Activated naive CD8-positive, alpha-beta T cell treated with anti-CD3 and anti-CD28 coated beads, Interleukin-2, amount 50 U/mL, for 16 hours (primary cell): ENCODE data around the gene LRRC26.

Experiments
- DNase-seq: peaks from one replicate; pipeline ENCODE4 v3.0.0-alpha.2; 2020; ENCODE audit warnings: low read depth, low spot score

Gene LRRC26

DNA sequence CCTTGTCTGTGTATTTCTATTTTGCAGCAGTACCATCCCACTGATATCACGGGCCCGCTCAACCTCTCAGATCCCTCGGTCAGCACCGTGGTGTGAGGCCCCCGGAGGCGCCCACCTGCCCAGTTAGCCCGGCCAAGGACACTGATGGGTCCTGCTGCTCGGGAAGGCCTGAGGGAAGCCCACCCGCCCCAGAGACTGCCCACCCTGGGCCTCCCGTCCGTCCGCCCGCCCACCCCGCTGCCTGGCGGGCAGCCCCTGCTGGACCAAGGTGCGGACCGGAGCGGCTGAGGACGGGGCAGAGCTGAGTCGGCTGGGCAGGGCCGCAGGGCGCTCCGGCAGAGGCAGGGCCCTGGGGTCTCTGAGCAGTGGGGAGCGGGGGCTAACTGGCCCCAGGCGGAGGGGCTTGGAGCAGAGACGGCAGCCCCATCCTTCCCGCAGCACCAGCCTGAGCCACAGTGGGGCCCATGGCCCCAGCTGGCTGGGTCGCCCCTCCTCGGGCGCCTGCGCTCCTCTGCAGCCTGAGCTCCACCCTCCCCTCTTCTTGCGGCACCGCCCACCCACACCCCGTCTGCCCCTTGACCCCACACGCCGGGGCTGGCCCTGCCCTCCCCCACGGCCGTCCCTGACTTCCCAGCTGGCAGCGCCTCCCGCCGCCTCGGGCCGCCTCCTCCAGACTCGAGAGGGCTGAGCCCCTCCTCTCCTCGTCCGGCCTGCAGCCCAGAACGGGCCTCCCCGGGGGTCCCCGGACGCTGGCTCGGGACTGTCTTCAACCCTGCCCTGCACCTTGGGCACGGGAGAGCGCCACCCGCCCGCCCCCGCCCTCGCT is 1.9 kb downstream of the LRRC26 start:
- no peak for DNase-seq

DNA sequence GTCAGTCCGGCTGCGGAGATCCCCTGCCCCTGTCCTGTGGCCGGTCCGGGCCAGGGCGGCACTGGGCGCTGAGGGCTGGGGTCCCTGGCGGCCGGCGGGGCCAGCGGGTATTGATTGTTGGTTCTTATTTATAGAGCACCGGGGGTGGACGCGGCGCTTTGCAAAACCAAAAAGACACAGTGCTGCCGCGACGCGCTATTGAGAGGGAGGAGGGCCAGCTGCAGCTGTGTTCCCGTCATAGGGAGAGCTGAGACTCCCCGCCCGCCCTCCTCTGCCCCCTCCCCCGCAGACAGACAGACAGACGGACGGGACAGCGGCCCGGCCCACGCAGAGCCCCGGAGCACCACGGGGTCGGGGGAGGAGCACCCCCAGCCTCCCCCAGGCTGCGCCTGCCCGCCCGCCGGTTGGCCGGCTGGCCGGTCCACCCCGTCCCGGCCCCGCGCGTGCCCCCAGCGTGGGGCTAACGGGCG is 2.5 kb downstream of the LRRC26 start:
- no peak for DNase-seq

DNA sequence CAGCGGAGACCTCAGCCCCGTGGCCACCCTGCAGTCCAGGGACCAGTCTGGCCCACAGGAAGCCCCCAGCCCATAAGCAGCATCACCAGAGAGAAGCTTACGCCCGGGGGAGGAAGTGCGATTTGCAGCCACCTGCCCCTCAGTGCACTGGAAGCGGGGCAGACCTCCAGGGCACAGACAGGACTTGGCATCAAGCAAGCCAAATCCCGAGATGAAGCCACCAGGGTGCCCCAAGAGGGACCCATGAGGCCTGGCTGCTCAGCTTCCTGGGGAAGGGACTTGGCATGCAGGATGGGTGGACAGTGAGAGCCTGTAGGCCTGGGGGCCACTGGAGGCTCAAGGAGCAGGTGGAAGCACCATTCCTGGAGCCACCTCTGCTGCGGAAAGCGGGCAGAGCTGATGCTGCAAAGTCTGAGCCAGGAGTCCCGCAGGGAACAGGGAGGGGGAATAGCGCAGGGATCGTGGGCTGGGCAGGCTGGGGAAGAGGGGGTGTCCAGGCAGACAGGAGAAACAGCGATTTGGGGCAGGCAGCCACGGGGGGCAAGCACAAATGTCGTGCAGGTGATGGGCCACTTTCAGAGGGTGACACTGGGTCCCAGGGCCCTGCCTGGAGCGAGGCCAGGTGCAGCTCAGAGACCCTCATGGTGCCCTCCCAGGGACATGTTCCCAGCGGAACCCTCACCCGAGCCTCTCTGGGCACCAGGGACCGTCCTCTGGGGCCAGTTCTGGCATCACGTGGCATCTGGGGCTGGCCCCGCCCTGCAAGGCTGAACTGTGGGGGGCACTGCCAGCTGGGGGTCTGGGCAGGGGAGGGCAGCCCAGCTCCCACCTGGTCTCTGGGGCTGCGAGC is 3.2 kb downstream of the LRRC26 start:
- no peak for DNase-seq

DNA sequence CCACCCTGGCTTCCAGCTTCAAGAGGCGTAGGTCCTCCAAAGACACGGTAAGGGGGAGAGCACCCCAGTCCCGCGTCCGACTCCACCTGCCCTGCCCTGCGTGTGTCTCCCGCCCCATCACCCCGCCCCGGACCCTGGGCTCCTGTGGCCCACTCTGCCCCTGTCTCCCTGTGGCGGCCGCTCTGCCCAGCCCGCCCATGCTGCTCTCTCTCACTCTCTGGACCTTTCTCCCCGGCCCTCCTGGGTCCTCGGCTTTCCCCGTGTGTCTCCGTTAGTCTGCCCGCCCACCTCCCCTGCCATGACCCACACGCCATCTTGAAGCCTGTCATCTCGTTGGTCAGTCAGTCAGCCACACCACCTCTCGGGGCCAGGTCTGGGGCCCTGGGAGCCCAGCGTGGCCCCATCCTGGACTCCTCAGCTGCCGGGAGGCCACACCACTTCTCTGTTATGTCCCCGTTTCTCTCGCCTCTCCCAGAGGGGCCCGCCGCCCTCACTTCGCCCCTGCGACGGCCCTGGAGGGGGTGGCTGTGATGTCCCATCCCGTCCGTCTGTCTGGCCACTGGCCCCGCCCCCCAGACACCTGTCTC is 4.5 kb downstream of the LRRC26 start:
- no peak for DNase-seq

DNA sequence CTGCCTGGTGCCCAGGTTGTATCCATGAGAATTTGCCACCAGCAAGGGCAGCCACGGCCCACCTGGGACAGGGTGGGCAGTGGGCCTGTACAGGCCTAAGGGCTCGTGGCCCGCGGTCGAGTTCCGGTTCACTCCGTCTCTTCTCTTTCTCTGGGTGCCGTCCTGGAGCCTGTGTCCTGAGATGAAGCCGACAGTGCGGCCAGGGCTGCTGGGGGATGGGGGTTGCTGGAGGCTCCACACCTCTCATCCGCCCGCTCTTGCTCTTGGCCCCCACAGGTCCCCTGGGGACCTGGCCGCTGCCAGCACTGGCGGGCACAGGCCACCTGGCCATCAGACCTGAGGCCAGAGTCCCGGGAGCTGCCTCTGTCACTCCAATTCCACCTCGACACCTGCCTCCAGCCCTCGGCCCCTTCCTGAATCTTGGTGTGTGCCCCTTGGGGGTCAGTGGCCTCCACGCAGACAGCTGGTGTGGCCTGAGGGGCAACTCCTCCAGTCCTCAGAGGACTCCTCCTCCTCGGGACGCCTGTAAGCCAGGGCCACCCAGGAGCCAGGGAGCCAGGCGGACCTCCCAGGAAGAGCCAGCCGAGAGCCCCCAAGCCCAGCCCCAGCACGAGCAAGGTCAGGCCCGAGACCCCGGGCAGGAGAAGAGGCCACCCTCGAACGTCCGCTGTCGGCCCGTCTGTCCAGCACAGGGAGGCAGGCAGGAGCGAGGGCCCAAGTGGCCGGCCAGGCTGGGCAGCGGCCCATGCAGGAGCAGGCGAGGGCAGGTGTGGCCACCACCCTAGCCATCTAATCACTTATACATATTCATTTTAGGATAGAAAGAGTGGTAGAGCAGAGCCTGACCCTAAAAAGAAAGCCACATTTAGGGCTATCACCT is 5.2 kb downstream of the LRRC26 start:
- DNase-seq: no peak

DNA sequence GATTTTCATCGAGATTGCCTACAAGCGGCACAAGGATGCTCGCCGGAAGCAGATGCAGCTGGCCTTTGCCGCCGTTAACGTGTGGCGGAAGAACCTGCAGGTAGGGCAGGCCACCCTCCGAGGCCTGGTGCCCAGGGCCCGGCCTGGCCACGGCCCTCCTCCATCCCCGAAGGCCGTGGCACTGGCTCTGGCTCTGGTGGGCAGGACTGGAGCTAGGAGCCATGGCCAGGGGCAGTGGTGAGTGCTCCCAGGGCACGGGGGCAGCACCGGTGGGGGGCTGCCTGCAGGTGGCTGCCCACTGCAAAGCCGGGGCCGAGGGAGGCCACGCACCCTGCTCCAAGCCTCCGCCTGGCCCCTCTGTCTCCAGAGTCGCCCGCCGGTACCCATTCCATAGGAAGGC is 6.0 kb downstream of the LRRC26 start:
- no peak for DNase-seq

DNA sequence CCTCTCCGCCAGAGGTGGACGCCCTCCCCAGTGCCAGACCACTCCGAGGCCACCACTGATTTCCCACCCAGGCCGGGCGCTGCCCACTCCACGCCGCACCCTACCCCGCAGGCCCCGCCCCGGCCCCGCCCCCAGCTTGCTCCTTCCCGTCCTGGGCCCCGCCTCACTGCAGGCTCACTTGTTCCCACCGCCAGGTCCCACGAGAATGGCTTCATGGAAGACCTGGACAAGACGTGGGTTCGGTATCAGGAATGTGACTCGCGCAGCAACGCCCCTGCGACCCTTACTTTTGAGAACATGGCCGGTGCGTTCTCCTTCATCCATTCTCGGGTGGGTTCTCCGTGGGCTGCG is 6.5 kb downstream of the LRRC26 start:
- no peak for DNase-seq

DNA sequence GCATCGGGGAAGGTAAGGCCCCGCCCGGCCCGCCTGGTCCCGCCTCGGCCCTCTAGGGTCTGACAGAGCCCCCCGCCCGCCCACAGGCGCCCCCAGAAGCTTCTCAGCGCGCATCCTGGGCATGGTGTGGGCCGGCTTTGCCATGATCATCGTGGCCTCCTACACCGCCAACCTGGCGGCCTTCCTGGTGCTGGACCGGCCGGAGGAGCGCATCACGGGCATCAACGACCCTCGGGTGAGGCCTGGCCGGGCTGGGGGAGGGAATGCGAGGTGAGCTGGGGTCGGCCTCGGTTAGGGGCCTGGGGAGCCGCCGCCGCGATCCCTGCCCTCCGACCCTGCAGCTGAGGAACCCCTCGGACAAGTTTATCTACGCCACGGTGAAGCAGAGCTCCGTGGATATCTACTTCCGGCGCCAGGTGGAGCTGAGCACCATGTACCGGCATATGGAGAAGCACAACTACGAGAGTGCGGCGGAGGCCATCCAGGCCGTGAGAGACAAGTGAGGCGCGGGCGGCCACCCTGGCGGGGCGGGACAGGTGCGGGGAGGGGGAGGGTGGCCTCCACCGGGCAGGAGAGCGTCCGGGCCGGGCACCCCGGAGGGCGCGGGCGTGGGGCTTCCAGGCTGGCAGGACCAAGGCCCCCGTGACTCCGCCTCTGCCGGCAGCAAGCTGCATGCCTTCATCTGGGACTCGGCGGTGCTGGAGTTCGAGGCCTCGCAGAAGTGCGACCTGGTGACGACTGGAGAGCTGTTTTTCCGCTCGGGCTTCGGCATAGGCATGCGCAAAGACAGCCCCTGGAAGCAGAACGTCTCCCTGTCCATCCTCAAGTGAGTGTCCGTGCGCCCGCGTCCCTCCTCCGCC is 7.1 kb downstream of the LRRC26 start:
- no peak for DNase-seq

DNA sequence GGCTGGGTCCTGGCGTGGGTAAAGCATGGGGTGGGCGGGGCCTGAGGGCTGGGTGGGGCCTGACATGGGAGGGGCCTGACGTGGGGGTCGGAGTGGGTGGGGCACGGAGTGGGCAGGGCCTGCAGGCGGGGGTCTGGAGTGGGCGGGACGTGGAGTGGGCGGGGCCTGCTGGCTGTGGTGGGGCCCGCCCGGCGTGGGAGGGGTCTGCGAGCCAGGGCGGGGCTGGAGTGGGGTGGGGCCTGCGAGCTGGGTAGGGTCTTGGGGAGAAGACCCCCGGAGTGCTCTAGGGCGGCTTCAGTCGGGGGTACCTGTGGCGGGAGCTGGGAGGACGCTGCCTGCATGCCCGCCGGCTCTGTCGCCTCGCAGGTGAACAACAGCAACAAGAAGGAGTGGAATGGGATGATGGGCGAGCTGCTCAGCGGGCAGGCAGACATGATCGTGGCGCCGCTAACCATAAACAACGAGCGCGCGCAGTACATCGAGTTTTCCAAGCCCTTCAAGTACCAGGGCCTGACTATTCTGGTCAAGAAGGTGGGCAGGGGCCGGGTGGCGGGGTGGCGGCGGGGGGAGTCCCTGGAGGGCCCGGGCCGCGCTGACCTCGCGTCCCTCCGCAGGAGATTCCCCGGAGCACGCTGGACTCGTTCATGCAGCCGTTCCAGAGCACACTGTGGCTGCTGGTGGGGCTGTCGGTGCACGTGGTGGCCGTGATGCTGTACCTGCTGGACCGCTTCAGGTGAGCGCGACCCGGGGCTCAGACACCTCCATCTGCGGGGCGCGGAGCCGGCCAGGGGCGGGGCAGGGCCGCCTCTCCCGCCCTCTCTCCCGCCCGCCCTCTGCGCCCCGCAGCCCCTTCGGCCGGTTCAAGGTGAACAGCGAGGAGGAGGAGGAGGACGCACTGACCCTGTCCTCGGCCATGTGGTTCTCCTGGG is 8.0 kb downstream of the LRRC26 start:
- DNase-seq: no peak

DNA sequence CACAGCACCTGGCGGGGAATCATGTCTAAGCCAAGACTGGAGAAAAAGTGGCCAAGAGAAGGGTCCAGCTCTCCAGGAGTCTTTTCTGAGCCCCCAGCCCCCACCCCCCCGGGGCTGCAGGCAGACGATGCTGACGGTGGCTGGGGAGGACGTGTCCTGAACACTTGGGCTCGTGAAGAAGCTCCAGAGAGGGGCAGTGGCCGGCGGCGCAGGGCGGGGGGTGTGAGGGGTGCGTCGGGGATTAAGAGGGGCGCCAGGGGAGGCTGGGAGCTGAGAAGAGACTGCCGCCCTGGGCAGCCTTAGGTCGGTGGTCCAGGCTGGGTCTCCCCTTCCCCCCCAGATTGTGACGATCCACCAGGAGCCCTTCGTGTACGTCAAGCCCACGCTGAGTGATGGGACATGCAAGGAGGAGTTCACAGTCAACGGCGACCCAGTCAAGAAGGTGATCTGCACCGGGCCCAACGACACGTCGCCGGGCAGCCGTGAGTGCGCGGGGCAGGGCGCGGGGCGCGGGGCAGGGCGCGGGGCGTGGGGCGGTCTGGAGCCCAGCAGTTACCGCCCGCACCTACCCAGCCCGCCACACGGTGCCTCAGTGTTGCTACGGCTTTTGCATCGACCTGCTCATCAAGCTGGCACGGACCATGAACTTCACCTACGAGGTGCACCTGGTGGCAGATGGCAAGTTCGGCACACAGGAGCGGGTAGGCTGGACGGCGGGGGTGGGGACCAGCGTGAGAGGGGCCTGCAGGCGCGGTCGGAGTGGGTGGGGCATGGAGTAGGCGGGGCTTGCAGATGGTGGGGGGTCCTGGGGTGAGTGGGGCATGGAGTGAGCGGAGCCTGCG is 8.9 kb downstream of the LRRC26 start:
- no peak for DNase-seq

DNA sequence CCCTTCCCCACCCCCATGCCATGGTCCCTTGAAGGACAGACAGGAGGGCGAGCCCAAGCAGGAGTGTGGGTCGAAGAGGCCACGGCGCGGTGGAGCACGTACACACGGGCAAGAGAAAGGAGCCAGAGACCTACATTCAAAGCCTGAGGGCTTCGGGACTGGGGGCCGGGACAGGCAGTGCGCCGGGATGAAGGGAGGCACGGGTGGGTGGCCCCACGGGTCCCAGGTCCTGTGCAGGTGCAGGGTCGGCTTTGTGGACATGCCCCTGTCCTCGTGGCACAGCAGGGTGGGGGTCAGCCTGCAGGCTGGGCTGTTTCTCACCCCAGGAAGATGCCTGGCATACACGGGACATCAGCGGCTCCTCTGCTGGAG is 9.8 kb downstream of the LRRC26 start:
- DNase-seq: no peak

DNA sequence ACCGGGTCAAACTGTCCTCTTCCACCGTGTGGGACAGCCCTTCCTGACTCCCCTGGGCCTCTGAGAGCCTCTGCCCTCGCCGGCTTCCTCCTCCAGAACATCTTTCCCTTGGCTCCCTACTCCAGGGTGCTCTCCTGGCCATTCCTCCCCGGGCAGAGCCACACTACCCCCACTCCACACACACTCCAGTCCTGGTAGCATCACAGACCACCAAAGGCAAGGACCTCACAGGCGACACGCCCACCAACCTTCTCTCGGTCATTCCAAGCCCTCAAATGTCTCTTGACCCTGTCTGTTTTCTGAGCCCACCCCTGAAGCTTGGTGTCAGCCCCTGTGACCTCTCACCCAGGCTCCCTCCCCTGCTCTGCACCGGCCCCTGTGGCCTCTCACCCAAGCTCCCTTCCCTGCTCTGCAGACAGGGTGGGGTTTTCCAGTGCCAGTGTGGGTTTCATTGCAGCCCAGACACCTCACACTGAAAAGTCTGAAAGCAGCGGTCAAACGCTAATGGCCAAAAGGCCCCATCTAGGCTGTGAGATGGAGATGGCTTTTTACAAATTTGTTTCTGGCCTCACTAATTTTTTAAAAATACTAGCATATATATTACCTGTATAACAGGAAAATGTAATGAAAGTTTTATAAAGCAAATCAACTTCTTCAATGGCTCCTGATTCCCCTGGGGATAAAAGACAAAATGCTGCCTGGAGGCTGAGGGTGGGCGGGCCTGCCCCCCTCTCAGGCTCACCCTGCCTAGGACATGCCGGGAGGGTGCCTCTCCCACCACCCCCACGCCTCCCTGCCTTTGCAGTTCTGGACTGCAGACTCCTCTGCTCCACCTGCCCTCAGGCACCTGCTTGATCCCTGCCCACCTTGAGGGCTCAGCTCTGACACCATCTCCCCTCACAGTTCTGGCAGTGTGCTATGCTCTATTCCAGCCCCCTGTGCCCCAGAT is 10.5 kb downstream of the LRRC26 start:
- no peak for DNase-seq

DNA sequence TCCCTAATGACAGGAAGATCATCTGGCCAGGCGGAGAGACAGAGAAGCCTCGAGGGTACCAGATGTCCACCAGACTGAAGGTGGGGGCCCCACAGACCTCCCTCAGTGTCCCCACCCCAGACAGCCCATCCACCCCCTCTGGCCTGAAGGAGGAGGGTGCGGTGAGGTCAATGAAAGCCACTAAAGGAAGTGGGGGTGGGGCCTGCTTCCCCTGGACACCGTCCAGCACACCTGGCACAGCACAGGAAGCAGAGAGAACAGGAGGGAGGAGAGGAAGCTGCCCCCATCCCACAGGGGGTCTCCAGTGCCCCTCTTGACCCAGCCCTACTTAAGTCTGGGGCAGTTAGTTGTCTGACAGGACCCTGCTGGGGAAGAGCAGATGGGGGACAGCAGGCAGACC is 11.2 kb downstream of the LRRC26 start:
- no peak for DNase-seq

DNA sequence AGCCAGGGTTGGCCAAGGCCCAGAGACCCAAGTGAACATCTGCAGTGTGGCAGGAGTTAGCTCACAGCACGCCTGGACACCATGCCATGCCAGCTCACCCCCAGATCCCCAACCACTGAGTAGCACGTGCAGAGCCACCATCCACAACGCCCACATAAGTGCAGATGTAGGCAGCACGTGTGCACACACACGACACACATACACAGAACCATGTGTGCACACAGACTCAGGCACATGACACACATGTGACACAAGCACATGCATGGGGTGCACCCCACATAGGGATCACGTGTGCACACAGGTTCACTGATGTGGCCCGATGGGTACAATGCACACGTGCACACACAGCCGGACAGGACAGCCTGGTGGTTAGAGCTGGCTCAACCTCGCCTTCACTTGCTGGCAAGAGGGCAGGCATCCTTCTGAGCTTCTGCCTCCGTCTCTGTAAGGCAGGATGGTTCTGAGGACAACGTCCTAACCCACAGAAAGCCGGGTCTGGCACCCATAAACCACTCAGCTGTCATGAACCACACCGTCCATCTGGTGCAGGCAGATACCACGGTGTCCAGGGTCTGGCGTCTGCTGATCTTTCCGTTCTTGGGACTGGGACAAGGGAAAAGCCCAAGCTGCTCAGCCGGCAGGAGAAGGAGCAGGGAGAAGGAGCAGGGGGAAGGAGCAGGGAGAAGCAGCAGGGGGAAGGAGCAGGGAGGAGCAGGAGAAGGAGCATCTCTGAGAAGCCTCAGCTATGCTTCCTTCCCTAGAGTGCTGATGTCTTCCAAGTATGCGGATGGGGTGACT is 12.0 kb downstream of the LRRC26 start:
- DNase-seq: no peak

DNA sequence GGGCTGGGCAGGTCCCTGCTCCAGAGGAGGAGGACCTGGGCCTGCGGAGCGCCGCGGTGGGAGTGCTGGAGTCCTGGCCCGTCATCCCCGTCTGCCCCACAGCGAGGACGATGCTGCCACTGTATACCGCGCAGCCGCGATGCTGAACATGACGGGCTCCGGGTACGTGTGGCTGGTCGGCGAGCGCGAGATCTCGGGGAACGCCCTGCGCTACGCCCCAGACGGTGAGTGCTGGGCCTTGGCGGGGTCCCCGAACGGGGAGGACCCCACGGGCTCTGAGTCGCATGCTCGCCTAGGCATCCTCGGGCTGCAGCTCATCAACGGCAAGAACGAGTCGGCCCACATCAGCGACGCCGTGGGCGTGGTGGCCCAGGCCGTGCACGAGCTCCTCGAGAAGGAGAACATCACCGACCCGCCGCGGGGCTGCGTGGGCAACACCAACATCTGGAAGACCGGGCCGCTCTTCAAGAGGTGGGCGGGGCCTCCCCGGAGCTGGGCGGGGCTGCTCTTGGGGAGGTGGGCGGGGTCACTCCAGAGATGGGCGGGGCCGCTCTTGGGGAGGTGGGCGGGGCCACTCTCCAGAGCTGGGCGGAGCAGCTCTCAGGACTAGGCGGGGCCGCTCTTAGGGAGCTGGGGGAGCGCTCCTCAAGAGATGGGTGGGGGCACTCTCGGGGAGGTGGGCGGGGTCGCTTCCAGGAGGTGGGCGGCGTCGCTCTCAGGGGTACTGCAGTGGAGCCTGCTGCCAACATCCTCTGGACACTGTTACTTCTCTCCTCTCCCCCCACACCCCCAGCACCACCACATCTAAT is 13.1 kb downstream of the LRRC26 start:
- peak; percentile 14 for DNase-seq
